Measurements from ENCODE around the gene ZNF521.

Gene ZNF521

DNA sequence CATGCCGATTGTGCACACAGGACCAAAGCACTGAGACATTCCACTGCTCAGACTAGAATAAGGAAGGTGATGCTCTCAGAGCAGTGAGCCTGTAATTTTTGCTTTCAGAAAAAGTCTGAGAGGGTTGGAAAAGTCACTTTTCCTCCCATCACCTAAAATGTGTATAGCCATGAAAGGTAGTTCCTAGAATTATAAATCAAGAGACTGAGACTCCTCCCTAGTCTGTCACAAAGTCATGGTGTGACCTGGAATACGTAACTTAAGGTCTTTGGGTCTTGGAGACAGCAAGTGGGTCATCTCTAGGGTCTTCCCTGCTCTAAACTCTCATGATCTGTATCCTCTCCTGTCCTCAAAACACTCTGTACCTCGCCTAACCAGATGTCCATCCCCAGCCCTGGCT is 16.9 kb downstream of the ZNF521 start:
- DNase-seq, result no peak

DNA sequence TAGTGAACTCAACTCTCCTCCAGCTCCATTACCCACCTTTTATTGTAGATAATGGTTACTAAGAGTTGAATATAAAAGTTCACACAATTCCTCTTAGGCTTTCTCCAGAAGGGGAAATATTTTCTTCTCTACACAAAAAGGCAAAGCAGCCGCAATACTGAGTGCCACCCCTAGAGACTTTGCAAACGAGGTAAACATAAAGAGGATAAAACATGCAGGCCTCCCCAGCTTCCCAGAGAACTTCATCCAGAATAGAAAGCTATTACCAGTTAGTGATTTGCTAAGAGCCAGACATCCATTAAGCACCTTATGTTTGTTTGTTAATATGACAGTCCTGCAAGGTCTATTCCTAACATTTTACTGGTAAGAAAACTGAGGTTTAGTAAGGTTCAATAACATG is 17.4 kb downstream of the ZNF521 start:
- DNase-seq, result no peak

DNA sequence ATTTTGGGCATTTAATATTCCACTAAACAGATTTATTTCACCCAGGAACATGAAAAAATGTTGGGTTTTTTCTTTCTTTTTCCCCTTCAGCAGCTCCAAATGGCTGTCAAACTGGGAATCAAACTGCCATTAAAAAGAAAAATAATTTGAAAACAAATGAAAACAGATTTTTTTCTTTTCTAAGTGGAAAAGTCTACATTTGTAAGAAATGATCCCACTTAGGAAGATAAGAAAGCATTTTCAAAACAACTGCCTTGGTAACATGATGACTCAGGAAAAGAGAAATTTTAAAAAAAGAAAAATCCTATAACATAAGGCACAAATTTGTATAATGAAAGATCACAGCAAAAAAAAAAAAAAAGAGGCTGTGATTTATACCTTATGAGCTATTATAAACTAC is 20.0 kb downstream of the ZNF521 start:
- no peak for DNase-seq

DNA sequence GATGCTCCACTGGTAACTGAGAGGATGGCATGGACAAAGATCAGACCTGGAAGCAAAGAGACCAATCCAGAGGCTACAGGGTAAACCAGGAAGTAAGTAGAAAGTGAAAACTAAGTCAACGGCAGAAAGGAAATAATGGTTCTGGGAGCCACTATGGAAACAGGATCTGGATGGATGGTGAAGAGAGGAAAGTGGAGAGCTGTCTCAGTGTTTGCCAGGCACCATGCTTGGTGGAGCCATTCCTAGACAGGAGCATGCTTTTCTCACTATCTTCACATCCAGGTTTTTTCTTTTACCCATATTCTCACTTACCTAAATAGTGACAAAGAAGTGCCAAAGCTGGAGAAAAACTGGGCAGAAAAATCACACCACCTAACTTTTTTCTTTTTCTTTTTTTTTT is 22.2 kb downstream of the ZNF521 start:
- no peak for DNase-seq

DNA sequence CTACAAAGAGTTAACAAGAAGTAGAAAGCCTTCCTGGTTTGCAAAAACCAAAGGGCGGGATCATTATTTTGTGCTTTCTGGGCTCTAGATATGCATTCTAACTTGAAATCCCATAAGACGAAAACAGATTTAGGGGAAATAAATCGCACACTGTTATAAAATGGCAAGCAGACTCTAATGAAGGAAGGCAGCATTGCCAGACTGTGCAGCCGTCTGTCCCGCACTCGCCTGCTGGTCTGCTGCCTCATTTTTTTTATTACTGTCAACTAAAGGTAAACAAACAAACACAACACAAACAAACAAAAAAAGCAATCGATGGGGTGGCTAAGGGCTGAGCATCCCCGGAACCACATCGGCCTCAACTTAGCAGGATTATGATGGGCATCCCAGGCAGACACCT is 24.4 kb downstream of the ZNF521 start:
- no peak for DNase-seq

DNA sequence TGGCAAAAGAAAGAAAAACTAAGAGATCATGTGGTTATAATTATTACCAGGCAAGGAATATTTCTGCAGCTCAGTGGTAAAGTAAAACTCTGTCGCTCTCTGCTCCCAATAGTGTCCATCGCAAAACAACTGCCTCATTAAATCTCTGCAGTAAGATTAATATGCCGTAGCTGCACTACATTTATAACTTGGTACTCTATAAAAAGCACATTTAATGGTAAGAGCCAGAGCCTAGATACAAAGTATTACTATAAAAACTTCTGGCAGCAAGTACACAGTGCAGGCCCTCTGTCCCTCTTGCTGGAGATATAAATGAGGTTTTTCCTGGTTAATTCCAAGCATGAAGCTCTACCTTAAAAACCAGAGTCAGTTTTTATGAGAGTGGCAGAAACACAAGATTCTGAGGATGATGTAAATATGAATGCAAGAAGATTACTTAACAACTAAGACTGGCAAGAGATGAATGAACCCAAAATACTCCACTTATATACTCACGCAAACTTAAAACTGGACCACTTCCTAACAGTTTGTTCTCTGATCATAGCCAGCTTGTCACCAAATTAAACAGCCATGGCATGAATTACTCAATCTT is 25.5 kb downstream of the ZNF521 start:
- DNase-seq, result no peak

DNA sequence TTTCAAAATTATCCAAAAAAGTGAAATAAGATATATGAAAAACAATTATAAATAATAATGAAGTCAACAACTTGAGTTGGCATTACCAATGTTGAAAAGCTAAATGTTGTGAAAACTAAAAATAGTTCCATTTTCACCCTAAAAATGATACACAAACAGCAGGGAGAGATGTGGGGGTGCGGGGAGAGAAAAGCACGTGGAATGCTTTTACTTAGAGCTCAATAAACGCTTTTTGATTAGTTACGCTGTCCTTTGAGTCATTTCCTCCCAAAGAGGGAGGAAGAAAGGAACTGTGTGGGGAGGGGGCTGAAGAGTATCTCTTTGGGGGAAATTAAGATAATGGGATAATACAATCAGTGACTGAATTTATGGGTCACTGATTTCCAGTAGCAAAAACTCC is 29.2 kb downstream of the ZNF521 start:
- DNase-seq, result no peak

DNA sequence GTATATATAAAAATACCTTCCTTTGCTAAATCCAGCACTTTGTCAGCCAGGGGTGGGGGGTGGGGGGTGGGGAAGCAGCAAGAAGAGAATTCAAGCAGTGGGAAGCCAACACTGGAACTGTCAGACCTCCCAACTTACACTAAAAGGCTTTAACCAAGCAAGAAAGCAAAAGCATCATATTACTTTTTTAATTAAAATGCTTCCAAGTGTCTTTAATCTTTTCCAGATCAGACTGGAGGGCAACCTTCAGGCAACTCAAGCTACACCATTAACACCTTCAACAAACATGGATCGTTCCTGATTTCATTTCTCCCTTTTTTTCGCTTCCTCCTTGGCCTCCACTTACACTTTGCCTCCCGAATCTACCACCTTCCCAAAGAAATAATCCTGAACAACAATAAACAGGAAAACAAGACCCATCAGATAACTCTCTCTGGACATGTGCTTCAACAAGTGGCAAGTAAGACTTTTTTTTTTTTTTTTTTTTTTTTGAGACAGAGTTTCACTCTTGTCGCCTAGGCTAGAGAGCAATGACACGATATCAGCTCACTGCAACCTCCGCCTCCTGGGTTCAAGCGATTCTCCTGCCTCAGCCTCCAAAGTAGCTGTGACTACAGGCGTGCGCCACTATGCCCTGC is 35.5 kb downstream of the ZNF521 start:
- DNase-seq, result no peak

DNA sequence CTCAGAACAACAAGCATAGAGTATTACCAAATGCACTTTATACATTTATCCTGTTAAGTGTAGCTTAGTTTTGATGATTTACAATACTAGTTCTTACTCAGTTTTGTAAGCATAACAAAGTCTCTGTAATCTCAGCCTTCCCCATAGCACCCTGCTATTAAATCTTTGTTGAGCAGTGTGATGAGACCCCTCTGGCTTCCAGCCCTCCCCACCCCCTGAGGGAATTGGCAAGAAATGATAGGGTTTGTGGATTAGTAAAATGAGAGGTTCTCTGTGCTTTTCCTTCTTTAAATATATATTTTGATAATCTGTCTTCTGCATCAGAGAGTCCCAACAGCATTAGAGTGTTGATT is 37.2 kb downstream of the ZNF521 start:
- no peak for DNase-seq

DNA sequence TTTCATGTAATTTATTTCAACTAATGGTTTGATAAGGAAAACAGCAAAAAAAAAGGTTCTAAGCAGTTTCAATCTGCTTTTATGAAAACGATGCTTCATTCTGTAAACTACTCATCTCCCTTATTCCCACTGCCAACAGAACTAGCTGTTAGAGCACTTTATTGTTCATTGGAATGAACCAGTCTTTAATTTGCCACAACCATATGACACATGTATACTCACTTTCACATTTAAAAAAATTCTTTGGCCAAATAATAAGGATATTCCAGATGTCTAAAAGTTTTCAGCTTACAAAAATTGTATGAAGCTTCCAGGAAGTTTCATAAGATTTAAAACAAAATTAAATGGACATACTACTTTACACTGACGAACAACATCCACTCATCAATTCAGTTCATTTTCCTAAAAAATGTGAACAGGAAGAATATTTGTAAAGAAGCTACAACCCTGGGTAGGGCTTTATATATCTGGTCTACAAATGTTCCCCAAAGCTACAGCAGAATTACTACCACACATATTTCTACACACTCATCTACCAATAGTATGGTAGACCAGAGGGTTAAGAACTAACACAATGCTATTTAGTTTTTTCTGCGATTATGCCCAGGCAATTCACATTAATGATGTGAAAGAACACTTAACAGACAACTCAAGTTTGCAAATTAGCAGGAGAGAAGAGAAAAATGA is 37.7 kb downstream of the ZNF521 start:
- DNase-seq, result no peak

DNA sequence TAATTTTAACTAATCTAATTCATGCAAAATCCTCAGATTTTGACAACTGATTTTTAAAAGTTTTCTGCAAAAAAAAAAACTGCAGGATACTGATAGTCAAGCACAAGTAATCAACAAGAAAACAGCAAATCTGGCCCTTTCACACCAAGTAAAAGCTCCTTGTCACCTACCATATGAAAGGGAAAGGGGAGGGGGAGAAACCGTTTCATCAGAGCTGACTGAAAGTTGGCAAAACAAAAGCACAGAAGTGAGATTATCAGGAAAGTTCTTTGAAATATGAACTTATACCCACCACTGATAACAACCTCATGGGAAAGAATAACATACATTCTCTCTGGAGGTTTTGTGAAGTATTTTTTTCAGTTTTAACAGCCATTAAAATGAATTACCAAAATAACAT is 38.7 kb downstream of the ZNF521 start:
- no peak for DNase-seq

DNA sequence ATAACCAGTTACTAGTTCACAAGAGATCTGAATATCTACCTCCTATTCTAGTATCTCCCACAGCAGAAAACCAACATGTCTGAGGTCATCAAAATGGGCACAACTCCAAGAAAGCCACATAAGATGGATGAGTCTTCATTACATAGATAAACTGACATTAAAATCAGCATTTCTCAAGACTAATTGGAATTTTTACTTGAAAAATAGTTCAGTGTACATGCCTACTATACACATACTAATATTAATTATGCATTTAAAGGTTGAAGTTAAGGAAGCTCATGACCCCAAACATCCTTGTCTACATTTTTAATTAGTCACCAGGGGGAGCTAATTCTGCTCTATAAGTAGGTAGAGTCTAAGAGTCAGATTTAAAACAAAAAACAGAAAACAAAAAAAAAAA is 41.9 kb downstream of the ZNF521 start:
- no peak for DNase-seq

DNA sequence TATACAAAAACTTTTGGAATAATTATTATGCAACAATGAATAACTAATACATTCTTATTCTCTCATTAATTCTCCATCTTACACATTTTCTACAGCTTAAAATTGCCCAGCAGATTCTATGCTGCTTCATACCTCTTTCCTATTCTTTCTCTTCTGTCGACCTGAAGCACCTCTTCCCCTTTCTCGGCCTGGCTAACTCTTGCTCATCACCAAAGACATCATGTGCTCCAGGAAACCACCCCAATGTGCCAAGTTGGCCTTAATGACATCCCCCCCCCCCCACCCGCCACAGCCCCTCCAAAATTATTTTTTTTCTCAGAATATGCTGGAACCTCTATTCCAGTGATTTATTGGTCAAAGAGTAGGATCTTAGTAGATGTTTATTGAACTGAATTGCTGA is 43.6 kb downstream of the ZNF521 start:
- DNase-seq, result no peak

DNA sequence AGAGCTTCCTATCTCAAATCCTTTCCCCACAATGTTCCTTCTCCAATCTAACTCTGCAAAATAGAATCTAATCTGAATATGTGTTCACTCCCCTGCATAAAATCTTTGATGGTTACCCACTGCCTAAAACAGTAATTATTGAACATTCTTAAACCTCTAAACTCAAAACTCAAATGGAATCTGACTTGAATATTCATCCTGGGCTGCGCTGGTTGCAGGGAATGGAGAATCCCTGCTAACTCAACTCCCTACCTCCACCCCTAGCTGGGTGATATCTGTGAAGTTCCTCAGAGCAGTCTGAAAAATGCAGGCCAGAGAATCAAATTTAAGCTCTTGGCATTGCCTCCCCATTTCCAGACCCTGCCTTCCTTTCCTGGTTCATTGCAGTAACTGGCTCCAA is 44.8 kb downstream of the ZNF521 start:
- no peak for DNase-seq

DNA sequence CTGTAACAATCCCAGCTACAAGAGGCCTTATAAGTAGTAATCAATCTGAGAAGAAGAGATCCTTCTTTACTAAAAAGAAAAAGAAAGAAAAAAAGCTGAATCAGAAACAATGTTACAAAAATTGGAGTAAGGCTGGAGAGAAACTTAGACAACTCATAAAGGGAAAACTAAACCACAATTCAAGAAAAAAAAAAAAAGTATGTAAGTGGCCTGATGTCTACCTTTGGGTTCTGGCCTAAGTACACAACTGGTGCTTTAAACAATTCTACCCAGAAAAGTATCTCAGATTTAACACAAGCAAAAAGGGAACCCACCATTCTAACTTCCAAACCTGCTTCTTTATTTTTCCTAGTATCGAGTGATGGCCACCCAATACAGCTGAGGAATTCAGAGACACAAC is 45.3 kb downstream of the ZNF521 start:
- DNase-seq, result no peak

DNA sequence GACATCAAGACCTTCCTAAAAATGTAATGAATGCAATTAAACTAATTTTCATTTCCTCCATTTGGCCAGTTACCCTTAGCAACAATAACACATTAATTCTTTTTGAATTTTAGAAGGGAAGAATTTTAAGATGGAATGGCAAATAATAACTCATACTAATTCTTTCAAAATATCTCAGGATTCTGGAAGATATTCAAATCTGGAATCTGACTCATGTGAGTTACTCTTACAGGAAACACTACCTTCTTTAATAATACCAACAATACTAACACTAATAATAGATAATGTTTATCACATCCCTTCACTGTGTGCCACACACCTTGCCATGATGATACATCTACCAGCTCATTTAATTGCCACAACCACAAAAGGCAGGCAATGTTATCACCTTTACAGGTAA is 46.4 kb downstream of the ZNF521 start:
- DNase-seq, result no peak

DNA sequence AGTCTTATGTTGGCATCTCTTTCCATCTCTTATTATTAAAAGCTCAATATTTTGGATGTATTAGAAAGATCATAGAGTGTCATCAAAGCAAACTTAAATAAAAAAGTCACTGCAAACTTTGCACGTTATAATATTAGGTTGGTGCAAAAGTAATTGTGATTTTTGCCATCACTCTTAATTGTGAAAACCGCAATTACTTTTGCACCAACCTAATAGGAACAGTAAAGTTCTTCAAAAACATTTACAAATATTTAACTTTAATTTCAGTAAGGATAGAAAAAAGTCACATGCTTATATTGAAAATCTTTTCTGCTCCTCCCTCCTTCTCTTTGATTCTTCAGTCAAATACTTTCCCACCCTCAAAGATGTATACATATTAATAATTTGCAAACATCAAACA is 51.5 kb downstream of the ZNF521 start:
- DNase-seq, result no peak

DNA sequence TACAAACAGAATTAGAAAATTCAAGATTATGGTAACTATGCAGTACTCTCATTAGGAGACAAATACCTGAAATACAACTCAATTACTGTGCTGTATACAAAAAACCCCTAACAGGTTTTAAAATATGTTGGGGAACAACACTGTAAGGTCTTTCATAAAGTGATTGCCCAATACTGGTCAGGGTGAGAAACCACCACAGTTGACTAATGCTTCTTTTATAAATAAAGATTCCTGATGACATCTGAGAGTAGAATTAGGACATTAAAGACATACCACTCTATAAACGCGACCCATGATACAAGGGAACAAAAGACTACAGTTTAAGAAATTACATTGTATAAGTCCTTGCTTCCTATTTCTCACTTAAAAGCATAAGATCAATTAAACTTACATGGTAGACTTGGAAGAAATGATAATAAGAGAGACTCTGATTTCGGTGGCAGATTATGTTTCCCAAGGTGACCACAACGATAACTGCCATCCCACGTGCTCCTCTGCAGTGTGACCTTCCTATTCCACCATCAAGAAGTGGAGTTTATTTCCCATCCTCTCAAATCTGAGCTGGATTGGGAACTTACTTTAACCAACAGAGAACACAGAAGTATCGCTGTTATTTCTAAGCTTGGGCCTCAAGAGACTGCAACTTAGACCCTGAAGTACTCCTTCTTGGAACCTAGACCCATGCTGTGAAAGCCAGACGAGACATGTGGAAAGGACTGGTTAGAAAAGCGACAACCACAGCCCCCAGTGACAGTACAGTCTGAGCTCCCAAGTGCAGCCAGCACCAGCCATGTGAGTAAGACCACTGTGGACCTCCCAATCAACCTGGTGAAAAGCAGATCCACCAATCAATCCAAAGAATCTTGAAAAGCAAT is 52.3 kb downstream of the ZNF521 start:
- no peak for DNase-seq

DNA sequence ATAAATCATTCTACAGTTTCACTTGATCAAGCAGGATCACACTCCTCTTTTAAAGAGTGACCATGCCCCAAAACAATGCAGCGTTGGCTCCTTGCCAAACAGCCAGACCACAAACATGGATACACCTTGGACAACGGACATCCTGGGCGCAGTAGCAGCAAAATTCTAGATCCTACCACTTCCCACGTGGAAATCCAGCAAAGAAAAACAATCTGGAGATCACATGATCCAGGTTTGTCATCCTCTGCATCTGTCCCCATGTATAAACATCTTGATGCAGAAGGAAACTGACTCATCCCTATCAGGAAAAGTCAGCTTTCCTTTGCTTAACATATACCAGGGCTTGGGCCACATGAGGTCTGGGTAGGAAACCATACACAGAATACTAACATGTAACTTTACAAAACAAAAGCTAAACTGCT is 53.1 kb downstream of the ZNF521 start:
- DNase-seq, result no peak

DNA sequence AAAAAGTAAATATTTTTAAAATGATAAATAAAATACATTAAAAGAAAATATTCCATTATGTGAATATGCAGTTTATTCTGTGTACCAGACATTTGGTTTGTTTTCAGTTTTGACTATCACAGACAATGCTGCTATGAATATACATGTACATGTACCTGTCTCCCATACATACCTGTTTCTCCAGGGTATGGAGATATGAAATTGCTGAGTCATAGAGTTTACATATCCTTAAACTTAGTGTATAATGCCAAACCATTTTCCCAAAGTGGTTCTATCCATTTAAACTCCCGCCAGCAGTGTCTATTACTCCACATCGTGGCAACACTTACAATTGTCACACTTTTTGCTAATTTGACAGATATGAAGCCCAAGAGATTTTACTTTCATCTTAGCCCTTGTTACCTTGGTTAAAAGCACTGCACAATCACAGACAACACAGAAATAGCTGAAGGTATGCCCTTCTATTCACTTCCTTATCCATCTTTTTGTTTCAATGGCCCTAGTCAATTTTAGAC is 56.3 kb downstream of the ZNF521 start:
- DNase-seq, result no peak

DNA sequence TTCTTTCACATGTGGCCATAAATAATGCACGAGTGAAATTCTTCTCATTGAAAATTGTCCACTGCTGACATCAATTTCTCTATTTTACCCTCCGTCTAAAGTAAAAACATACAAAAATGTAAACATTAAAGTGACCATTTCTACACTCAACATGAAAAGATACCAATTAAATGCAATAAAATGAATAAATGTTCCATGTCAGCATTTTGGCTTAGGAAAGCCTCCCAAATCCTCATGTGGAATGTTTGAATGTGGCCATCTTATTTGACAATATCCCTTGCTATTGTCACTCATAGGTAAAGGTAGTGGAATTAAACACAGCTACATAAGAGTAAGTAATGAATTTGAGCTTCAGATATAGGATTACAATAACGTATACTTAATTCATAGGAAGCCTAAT is 60.8 kb downstream of the ZNF521 start:
- DNase-seq, result no peak

DNA sequence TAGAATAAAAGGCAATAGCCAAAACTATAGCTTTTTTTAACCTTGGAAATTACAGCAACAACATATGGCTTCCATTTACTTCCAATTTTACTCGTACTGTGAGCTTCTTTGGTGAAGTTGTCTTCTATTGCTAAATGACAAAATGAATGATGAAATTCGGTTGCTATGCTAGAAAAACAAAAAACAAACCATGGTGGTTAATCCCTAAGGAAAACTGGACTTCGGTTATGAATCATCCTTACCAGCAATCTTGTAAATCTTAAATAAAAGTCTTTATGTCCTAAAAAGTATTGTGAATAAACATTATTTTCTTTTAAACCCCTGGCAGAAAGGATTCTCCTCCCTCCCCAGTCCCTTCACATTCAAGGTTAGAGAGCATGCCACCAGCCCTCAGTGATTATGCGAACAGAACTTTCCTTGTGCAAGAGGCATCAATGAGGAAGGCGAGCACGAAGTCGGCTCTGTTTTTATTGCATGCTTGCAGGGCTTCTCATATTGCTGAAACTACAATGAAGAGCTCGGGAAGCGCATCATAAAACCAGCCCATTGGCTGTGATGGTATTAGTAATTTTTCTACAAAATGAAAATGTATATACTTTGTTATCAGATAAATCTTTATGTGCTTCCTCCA is 62.9 kb downstream of the ZNF521 start:
- DNase-seq, result no peak

DNA sequence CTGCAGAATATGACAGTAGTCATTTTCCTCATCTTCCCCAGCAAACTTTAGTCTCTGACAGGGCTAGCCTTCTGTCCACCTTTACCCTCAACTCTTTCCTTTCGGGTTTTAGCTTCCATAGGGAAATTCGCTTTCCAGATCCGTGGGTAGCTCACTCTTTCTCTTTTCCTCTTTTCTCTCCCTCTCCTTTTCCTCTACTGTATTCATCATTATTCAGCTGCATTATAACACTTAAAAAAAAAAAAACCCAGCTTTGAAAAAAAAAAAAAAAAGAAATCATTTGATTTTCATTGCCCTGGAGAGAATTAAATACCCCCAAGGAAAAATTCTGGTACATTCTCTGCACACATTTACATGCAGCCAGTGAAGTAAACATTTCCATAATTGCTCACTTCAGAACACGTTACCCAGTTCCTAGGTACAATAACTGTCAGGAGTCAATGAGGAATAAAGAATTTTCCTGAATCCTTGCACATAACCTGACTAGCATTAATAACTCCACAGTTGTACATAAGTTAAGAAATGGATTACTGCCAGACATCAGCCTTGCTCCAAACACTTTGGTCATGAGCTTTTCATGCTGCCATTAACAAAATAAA is 63.5 kb downstream of the ZNF521 start:
- no peak for DNase-seq
